Skin of body (tissue), 2 donors: ENCODE data around the gene CYB5R4. TPM values are rescaled to one million over a fixed set of nuclear protein-coding genes. Genes with fewer than 3 reads are reported as not detected.

Source experiments
- DNase-seq: peaks from one replicate; lab custom pipeline; 2025; lab: John Stamatoyannopoulos, UW
- total RNA-seq: library from RNA; depleted of rRNA; stranded (reverse); fragments of >200 nt; gene quantifications from one replicate; pipeline ENCODE4 v1.2.3, GENCODE V29; 2014

The CYB5R4 gene, protein sequence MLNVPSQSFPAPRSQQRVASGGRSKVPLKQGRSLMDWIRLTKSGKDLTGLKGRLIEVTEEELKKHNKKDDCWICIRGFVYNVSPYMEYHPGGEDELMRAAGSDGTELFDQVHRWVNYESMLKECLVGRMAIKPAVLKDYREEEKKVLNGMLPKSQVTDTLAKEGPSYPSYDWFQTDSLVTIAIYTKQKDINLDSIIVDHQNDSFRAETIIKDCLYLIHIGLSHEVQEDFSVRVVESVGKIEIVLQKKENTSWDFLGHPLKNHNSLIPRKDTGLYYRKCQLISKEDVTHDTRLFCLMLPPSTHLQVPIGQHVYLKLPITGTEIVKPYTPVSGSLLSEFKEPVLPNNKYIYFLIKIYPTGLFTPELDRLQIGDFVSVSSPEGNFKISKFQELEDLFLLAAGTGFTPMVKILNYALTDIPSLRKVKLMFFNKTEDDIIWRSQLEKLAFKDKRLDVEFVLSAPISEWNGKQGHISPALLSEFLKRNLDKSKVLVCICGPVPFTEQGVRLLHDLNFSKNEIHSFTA
- total RNA-seq, result 4.1 TPM

DNA sequence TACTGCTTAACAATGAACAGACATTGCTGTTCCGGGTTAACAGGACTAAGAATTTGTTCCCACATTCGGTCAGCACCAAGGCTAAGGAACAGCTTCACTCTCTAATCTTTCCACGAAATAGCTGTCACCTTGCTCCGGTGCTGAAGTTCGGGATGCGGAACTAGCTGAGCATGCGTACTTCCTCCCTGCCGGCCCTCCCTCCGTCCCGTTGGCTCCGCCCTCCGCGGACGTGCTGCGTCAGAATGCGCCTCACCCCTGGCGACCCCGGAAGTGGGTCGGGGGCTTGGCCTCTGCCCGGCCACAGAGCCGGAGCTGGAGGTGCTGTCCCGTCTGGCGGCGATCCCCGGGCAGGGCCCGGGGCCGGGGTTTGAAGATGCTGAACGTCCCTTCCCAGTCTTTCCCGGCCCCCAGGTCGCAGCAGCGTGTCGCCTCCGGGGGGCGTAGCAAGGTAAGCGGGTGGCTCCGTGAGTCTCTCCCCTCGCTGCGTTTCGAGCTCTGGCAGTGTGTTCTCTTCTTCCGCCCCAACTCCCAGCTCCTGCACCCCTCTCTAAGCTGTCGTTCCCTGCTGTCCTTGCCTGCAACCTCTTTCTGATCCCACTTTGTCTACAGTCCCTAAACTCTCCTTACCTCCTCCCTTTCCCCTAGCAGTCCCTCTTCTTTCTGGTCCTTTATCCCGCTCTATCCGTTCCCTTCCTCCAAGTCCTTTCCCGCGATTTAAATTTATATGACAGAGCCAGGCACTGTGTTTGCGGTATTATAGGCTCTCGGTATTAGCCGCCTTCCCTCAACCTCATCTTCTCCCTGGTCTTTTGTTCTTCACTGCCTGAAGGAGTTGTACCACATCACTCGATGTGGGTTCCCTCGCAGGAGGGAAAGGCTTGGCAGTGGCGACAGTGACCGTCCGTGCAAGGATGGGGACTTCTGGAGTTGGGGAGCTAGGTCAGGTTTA is at the start of gene CYB5R4:
Gene CYB5R4, plus strand, starts transcription at position 280 of the 949 bp plus-strand sequence. Its CDS starts 94 bp downstream, at position 374.
- DNase-seq, result peak; percentile 97

DNA sequence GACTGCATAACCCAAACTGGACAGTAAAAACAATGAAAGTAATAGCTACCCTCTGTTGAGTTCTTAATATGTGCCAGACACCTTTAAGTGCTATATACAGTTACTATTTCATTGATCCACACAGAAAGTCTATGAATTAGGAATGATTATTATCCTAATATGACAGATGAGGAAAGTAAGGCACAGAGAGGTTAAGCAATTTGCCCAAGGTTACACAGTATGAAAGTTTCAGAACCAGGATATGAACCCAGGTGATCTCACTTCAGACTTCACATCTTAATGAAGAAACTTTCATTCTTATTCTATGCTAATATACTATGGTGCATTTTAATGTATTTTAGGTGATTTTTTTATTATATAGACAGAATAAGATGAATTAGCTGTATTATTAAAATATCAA is 46.9 kb upstream of the CYB5R4 start:
- DNase-seq, result no peak

DNA sequence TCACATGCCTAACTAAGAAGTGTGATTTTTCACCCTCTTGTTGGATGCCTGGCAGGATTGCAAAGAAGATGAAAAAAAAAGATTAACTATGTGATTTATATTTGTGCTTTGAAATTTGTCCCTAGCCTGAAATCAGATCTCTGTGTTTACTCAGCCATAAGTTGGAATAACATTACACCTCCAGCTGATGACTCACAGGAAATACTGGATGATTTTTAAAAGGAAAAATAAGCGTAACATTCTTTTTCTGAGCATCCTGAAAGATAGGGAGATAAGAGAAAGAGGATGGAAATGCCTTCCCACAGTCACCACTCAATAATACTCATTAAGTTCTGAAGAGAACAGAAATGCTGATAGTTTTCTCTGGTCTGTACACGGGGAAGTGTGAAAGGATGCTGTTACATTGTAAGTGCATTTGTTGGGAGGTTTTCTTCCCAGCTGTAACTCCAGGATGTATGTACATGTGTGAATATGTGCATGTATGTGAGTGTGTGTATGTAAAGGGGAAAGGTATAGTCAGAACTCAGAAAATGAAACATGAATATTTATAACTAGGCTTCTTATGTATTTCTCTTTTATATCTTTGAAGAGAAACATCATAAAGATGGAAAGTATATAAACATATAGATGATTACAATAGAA is 43.7 kb upstream of the CYB5R4 start:
- DNase-seq, result no peak

DNA sequence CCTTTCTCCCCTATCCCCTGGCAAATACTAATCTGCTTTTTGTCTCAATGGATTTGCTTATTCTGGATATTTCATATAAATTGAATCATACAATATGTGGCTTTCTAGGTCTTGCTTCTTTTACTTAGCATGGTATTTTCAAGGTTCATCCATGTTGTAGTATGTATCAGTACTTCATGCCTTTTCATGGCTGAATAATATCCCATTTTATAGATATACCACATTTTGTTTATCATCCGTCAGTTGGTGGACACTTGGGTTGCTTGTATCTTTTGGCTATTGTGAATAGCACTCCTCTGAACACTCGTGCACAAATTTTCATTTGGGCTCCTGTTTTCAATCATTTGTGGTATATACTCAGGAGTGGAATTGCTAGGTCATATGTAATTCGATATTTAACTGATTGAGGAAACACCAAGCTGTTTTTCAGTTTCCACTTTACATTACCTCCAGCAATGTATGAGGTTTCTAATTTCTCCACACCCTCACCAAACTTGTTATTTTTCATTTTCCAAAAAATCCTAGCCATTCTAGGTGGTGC is 36.8 kb upstream of the CYB5R4 start:
- no peak for DNase-seq

DNA sequence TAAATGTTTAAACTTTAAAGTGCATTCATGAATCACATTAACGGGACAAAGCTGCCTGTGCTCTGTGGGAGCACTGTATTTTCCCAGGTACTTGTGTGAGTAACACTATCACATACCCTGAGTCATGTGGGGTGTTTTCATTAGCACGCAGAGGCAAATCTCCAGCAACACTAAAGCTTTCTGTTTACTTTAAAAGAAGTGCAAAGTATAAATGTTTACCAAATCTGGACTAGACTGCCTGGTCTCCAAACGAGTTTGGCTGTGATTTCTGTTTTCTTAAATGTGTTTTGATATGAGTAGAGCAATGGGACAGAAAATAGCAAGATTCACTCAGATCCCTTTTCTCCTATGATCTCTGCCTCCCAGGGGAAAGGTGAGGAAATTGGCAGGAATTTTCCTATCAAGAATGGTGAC is 35.1 kb upstream of the CYB5R4 start:
- no peak for DNase-seq

DNA sequence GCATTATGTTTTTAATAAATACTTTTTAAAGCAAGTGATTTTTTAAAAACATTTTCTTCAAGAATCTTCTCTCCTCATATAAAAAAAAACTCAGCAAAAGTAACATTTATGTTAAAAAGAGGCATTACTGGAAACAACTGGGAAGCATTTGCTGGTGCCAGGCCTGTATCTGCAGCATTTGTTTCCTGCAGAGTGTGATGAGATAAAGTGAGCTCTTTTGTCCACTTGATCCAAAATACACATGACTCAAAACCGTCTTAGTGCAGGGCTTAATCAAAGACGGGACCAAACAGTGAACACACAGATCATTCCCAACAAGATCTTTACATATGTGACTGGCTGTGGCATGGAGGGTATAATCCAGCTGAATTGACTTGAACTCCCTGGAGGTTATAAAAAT is 34.7 kb upstream of the CYB5R4 start:
- DNase-seq, result no peak

DNA sequence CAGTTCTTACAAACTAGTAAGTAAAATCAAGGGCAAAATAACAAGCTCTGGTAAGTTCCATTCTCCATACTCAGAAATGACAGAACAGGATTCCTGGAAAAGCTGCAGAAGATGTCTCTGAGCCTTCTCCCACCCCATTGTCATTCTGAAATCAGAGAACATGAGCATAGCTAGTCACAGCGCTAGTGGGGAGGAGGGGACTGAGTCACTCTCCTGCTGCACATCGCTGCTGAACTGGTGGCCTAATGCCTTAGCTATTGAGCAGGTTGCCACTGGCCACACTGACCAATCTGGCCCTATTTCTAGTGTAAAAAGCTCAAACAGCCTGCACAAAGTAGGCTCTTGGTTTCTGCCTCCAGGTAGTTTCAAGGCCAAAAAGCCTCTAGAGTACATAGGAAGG is 32.4 kb upstream of the CYB5R4 start:
- no peak for DNase-seq

DNA sequence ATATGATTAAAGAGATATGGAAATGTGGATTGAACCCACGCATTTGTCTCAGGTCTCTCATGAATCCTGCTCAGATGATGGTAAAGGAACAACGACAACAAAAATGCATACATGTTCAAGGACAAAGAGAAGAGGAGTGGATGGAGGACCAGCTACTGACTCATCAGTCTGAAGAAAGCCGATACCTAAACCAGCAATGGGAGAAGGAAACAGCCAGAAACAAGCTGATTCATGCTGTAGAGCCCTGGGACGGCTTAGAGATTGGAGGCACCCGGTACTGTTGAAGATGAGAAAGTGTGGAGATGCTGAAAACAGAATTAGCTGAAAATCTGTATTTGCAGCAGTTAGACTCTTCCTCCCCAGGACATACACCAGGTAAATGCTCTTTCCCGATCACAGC is 20.8 kb upstream of the CYB5R4 start:
- DNase-seq, result no peak

DNA sequence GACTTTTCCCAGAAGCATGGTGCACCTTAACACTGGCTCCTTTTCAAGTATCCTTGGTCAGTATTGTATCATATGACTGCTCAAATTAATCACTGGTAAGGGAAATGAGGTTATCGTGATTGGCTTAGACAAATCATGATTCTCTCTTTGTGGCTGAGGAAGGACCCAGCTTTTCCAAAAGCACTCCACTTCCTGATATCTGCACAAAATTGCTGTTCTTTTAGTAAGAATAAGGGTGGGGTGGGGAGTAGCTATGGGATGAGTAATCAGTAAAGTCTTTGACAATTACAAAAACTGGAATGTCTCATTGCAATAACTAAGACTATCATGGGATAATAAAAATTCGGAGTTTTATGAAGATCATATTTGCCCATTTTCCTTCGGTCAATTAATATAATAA is 15.3 kb upstream of the CYB5R4 start:
- no peak for DNase-seq

DNA sequence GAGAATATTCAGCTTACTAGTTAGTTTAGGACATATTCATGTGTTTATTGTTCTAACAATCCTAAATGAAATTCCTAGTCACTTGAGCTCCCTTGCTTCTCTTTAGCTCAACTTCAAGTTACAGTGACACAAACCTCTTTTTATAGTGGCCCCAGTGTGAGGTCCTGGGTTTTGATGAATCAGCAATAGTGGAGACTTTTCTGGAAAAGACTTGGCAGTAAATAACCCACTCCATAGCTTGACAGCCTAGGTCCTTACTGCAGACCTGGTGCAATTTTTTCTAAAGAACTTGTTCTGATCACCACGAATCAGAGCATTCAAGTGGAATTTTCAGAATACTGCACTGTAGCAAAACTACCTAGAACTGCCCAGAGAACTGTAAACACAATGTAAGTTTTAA is 13.2 kb upstream of the CYB5R4 start:
- no peak for DNase-seq

DNA sequence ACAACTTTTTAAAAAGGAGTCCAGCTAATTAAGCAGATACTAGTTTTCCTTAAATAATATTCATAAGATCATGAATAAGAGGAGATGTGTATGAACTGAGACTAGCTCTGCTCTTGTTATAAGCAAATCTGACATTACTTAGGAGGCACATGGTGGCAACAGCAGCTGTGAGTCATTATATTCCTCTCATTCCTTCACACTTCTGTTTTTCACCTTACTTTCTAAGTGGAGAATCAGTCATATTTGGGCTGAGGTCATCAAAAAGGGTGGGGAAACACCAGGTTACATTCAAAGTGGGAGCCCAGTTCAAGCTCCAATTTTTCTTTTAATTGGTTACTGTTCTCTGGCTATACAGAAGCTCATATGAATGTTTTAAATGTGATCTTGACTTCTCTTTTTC is 12.3 kb upstream of the CYB5R4 start:
- no peak for DNase-seq

DNA sequence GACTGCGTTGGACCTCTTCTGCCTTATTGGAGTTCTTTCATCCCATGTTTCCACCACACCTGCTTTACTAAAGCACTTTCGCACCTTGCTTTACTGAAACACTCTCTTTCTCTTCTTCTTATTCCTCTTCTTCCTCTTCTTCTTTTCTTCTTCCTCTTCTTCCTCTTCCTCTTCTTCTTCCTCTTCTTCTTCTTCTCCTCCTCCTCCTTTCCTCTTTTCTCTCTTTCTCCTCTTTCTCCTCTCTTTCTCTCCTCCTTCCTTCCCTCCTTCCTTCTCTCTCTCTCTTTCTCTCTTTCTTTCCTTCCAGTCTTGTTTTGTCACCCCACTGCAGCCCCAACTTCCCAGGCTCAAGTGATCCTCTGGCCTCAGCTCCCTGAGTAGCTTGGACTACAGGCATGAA is 10.4 kb upstream of the CYB5R4 start:
- no peak for DNase-seq

DNA sequence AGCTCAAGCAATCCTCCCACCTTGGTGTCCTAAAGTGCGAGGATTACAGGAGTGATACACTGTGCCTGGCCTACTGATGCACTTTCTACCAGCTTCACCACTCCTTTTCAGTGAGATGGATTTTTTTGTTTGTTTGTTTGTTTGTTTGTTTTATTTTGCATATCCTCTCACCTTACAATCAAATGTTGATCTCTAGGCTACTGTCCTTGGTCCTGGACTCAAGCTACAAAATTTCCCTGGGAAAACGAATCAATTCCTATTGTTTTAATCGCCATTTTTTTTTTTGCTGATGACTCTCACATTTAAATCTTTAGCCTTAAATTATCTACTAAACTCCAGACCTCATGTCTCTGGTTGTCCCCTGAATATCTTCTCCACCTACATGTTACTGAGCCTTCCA is 9.9 kb upstream of the CYB5R4 start:
- DNase-seq, result no peak

DNA sequence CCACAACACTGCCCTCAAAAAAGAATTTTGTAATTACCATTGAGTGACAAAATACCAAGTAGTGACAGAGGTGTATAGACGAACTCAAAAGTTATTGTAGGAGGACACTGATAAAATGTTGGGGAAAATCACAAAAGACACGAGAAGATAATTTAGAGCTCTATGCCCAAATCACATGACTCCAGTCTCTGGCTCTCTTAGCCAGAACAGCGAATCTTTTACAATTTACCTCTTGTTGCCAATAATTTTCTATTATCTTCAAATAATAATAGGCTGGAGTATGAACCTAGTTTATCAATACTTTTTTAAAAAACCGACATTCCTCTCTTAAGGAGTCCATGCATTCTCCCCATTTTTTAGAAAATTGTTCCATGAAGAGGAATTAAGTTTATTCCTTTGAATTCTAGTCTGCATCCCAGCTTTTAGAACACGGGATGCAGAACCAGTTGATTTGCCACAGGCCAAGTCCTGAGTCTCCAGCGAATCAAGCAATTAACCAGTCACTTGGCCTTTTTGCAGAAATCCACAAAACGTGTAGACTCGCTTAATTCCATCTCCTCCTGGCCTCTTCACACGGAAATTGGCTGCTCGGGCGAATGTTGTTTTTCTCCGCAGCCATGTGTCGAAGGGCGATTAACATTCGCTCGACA is 6.8 kb upstream of the CYB5R4 start:
- no peak for DNase-seq

DNA sequence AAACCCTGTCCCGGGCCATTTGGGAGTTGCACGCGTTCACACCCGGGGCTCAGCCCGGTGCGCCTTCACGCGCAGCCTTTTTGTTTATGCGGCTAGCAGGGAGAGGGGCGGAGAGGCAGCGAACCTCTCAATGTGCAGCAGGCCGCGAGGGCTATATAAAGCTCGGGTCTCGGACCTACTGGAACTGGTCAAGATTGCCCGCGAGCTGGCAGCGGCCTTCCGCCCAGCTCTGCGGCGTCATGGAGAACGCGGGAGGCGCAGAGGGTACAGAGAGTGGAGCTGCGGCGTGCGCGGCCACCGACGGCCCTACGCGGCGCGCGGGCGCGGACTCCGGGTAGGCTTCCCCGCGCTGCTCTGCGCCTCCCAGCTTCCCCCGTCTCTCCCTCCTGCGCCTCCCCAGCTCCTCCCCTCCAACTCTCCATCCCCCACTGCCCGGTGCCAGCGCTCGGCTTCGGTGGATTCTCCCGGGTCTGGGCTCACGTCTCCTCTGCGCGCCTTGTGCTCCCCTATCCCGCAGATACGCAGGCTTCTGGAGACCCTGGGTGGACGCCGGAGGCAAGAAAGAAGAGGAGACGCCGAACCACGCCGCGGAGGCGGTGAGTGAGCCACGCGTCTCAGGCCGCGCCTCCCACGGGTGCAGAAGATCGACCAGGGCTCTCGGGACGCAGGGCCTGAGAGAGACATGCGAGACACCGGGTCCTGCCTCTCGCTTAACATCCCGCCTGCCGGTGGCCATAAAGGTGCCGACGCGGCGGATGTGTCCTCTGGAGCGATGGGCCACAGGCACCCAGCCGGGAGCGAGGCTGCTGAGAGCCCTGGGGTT is 6.1 kb upstream of the CYB5R4 start, which contains the start of gene RIPPLY2:
Gene RIPPLY2, plus strand, starts transcription at position 183 of the 823 bp plus-strand sequence. Its CDS starts 57 bp downstream, at position 240.
- DNase-seq, result no peak

DNA sequence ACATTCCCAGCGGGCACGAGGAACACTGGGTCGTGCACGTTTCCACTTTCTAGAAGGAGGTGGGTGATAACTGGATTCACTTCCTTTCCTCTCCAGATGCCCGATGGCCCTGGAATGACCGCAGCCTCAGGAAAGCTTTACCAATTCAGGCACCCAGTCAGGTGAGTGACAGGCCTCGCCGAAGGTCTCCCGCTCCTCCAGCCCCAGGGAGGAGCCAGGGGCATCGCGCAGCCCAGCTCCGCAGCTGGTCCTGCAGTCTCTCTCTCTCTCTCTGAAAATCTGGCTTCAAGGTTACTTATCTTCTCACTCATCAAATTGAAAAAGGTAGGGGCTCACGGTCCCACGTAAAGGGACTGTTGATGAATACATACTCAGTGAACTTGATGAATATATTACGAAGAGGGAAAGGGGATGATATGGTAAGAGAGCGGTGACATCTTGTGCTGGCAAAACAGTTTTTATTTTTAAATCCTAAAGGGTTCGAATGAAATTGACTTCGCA is 5.4 kb upstream of the CYB5R4 start:
- DNase-seq, result no peak

DNA sequence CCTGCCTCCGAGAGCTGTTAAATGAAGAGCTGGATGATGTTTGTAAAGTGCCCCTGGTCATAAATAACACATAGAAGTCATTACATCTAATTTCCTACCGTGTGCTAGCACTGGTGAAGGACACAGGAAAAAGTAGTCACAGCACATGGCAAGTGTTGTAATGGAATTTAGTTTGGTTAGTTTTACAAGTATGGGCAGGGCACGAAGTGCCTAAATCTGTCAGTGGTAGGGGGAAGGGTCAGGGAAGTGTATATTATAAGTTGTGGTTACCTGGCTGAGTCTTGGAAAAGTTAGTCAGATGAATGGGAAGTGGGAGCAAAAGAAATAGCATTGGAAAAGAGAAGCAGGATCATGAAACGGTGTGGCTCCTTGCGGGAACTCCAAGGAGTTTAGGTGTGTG is 4.7 kb upstream of the CYB5R4 start:
- DNase-seq, result no peak

DNA sequence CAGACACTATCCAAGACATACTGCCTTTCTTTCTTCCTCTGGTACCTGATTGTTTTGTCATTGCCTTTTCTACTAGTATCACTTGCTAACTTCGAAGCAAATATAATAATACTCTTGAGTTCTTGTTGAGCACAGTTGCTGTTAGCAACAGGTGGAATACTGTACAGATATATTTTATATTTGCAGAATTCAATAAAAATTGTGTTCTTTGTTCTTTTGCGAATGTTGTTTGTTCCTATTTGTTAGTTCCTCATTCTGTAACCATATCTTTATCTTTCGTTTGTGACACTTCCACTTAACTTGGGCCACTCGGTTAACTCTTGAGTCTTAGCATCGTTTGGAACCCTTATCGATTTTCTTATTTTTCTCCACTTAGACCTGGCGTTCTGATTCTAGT is 868 bp downstream of the CYB5R4 start:
- no peak for DNase-seq

DNA sequence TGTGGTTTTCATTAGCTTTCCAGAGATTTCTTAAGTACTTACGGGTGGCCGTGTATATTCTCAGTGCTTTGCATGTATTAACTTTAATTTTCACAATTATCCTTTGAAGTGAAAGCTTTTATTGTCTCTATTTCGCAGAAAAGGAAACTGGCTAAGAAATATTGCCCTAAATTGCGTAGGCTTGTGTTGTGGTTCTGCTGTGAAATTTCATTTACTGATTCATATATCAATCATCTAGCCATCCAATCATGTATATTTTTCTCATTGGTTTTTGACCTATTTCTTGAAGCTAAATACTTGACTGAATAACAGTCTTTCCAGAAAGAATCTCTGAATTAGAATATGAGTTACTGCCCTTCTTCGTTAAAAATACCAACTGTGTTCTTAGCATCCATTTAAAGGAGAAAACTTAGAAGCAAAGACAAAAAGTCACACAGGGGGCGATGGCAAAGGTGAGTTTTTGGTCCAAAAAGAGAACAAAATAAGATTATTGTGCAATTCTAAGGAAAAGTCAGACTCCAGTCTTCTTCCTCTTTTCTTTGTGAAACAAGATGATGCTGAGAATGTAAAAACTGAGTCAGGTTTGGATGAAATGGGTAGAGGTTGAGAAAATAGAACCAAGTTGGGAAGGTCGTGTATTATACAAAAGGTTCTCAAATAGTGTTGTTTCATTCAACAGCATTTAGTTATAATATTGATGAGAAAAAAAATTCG is 1.4 kb downstream of the CYB5R4 start:
- no peak for DNase-seq
